Measurements from ENCODE around the gene ANTKMT.
A peak's percentile ranks its signal among the peaks of the same experiment; 100 is the strongest.
"Not testable (repeated sequence)": the region's sequence is repeated elsewhere in the genome, so short reads cannot be mapped to it uniquely, and the experiment has no call there.

Gene ANTKMT

GRCh38 chr16:746637-747036 lies 25.7 kb downstream of the ANTKMT start:
- DNase-seq: no peak

GRCh38 chr16:747978-748746 lies 27.2 kb downstream of the ANTKMT start:
- no peak for DNase-seq

GRCh38 chr16:749010-749409 lies 28.1 kb downstream of the ANTKMT start:
- DNase-seq: no peak

GRCh38 chr16:750485-750884 lies 29.5 kb downstream of the ANTKMT start:
- DNase-seq: no peak

- peak; percentile 20 for DNase-seq
Measured at GRCh38 chr16:751152-752006, 30.4 kb downstream of the ANTKMT start.

- DNase-seq: no peak
Measured at GRCh38 chr16:752007-752312, 31.0 kb downstream of the ANTKMT start.

GRCh38 chr16:754121-754607 lies 33.2 kb downstream of the ANTKMT start:
- not testable (repeated sequence) for DNase-seq

- DNase-seq: no peak
Measured at GRCh38 chr16:754656-755055, 33.7 kb downstream of the ANTKMT start.

- DNase-seq: no peak
Measured at GRCh38 chr16:756428-756827, 35.5 kb downstream of the ANTKMT start.

- DNase-seq: no peak
Measured at GRCh38 chr16:759110-759910, 38.4 kb downstream of the ANTKMT start.

- no peak for DNase-seq
Measured at GRCh38 chr16:760065-760464, 39.1 kb downstream of the ANTKMT start.

GRCh38 chr16:760545-761343 lies 39.8 kb downstream of the ANTKMT start, which contains the start of gene MSLN:
Gene MSLN, plus strand, starts transcription at chr16:760734. Its CDS starts 1,947 bp downstream, at chr16:762681.
- no peak for DNase-seq

GRCh38 chr16:761625-762513 lies 40.9 kb downstream of the ANTKMT start:
- DNase-seq: no peak

GRCh38 chr16:762595-763268 lies 41.8 kb downstream of the ANTKMT start:
- no peak for DNase-seq

GRCh38 chr16:763369-764183 lies 42.6 kb downstream of the ANTKMT start:
- no peak for DNase-seq

- no peak for DNase-seq
Measured at GRCh38 chr16:764184-764750, 43.3 kb downstream of the ANTKMT start.

- no peak for DNase-seq
Measured at GRCh38 chr16:764848-765487, 44.0 kb downstream of the ANTKMT start.

GRCh38 chr16:765488-765865 lies 44.5 kb downstream of the ANTKMT start:
- DNase-seq: no peak

Measured in midbrain (tissue), 1 donor.